ENCODE results near the gene TRIM25.

TRIM25 gene

DNA sequence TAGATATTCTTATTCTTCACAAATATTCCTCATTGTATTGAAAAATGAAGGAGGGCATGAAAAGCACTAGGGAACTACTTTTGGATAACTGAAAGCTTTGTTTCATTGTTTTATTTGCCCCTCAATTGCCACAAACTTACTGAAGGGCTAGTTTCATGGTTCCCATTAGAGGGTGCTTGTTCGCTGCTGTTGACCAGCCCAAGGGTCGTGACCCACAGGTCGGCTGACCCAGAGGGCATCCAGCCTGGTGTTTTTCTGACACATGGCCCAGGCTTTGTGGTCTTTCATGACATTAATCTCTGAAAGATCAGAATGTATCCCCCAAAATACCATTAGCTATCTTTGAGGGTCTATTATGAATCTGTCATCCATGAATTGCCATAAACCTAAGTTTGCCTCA, 49.9 kb downstream of the TRIM25 start:
- no peak for DNase-seq

DNA sequence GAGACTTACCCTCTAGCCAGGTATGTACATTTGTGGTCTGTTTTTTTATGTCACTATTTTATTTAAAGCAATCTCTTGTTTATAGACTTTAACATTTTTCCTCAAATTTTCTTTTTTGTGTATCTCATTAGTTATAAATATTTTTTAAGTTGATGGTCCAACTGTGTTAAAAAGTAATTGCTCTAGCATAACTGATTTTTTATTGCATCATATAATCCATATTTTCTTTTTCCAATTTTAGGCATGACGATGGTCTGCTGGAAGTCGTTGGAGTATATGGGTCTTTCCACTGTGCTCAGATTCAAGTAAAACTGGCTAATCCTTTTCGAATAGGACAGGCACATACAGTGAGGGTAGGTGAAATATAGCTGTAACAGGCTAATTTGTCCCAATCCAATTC, 52.0 kb downstream of the TRIM25 start:
- DNase-seq, result no peak

DNA sequence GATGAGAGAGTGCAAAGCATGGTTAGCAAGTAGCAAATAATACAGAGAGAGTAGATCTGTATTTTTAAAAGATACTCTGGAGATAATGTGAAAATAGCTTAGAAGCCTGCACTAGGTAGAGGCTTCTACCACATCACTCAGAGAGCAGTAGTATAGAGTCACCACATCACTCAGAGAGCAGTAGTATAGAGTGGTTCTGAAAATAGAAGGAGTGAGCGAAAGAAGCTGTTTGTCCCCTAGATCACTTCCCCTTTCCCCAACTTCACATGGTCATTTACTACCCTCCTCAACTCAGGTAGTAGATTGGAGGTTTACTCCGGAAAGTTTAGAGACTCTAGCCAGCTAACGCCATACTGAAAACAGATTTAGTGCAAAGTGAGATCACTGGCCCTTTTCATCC, 62.8 kb downstream of the TRIM25 start:
- DNase-seq, result no peak

DNA sequence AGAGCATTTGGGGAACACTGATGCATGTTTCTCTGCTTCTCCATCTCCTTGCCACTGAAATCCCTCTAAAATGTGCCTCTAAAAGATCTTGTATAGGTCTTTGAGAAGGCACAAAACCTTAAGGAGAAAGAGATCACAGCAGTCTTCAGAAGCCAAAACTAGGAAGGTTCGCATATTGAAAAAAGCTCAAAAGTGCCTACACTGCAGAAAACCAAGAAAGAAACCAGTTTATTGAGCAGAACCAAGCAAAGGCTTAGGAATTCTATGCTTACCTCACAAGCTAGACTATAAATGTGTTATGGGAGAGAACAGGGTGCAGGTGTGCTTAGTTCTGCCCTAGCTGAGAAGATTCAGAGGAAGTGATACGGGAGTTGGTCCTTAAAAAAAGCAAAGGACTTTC, 63.3 kb downstream of the TRIM25 start:
- DNase-seq, result no peak

DNA sequence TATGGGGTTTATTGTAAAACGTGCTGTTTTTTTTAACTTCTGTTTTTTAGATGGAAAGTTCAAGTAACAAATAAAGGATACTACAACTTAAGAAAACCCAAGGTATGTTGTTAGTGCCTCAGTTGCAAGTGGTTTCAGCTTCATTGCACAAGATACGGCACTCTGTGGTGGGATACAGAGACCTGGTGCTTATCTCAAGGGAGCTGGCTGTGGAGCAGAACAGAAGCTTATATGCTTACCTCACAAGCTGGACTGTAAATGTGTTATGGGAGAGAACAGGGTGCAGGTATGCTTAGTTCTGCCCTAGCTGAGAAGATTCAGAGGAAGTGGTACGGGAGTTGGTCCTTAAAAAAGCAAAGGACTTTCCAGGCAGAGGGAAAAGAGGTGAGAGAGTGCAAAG, 64.7 kb downstream of the TRIM25 start:
- DNase-seq, result no peak

DNA sequence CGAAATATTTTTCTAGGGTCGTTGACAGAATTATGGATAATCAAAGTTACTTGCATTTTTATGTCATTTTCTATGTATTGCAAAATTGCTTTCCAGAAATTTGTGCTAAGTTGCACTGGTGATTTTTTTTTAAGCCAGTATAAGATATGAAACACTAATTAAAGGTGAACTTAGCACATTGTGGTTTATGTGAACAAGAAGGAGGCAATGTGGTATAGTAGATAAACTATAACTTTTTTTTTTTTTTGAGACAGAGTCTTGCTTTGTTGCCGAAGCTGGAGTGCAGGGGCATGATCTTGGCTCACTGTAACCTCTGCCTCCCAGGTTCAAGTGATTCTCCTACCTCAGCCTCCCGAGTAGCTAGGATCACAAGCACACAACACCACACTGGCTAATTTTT, 66.7 kb downstream of the TRIM25 start:
- DNase-seq, result no peak

DNA sequence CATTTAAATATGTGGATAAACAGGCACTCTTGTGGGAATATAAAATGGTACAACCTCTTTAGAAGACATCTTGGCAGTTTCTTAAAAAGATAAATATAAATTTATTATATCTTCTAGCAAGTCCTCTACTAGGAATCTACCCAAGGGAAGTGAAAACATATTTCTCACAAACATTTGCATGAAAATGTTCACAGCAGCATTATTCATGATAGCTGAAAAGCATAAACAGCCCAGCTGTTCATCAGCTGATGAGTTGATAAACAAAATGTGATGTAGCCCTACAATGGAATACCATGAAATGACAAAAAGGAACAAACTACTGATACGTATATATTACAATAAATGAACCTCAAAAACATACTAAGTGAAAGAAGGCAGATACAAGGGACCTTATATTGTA, 67.9 kb downstream of the TRIM25 start:
- DNase-seq, result no peak

DNA sequence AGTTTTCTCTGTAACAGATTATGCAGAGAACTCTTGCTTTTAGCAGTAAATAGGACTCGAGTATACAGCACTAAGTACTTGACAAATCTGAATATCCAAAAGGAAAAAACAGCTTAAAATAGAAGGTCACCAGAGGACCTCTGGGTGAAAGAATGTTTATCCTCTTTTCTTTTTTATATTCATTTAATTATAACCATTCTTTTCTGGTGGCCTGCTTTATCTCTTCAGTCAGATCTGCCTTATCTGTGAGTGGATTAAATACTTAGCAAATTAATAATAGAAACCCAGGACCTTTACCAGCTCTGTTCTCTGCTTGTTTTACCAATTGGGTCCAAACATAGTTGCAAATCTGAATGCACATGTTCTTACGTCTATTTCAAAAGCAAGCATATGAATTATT, 71.3 kb downstream of the TRIM25 start:
- DNase-seq, result no peak

DNA sequence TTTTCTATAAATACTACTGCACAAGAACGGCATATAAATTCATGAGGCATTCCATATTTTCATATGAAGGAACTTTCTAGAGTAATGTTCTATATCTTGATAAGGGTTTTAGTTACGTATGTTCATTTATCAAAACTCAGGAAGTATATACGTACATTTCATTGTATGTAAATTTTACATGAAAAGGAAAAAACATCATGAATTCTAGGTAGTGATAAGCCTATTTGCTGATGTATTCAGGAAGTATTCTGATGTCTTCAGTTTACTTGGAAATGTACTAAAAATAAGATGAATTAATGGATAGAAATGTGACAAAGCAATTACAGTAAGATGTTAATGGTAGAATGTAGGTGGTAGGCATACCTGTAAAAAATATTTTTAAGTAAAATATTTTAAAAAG, 75.2 kb downstream of the TRIM25 start:
- no peak for DNase-seq
